ENCODE results near the gene GRAPL.
"Not testable (repeated sequence)": the region's sequence is repeated elsewhere in the genome, so short reads cannot be mapped to it uniquely, and the experiment has no call there.

GRAPL gene

DNA sequence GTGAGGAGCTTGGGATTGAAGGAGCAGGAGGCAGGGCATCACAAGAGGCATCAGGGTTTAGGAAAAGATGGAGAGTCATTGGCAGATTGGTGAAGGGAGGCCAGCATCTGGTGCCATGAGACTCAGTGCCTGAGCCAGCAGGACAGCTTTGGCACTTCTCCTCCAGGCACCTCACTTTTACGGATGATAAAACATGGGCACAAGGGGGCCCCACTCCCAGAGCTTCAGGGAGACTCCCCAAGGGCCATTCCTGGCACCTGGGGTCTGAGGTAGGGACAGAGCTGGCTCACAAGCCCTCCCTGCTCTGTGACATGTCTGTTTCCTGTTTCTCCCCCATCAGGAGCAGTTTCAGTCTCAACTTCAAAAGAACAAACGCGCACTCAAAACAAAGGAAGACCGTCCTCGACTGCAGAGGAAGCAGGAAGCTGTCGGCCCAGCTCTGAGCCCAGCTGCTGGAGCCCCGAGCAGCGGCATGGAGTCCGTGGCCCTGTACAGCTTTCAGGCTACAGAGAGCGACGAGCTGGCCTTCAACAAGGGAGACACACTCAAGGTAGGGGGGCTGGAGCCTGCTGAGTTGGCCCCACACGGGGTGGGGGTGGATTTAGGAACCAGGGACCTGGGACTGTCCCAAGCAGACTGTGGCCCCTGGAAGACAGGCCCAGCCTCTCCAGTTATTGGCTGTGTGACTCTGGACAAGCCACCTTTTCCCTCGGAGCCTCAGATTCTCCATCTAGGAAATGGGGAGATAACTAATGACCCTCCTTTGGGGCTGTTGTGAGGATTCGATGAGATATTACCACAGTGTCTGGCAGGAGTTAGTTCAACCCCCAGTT lies at the start of gene GRAPL:
TSS of gene GRAPL (plus strand) at position 442 of the 833 bp plus-strand sequence. CDS start at position 473, 31 bp downstream.
- DNase-seq (ENCODE audit: low read depth); H3K4me3 ChIP-seq (ENCODE audit: low read length): not testable (repeated sequence)

DNA sequence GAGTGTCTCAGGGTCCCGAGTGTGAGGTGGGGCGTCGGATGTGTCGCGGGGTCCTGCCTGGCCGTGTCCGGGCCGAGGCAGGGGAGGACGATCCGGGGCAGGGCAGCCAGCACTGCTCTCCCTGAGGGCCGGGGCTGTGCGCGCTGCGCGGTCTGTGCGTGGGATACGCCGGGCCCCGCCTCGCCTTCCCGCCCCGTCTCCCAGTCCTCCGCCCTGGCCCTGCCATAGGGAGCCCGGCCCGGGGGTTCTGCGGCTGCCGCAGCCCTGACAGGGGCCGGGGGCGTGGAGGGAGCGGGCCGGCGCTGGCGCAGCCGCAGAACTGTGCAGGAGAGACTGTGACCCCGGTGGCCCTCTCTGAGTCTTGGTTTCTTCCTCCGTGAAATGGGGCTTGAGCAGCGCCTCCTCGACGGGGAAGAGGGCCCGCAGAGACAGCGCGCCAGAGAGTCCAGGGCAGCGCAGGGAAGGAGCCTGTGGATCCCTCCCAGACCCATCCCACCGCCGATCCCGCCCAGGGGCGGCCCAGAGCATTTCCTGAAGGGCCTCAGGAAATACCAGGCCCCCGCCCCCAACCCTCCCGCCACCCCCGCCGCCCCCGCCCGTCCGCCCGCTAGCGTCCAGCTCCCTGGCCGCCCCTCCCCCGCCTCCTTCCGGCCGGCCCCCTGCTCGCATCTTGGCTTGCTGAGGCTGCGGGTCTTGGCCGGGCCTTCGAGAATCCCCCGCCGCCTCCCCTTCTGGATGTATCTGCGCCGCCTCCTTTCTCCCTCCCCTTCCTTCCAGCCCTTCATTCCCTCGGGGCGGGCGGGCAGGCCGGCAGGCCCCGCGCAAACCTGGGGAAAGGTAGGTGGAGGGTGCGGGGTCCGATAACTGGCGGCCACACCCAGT lies 38.3 kb upstream of the GRAPL start:
- not testable (repeated sequence) for DNase-seq (ENCODE audit: low read depth); H3K4me3 ChIP-seq (ENCODE audit: low read length)

DNA sequence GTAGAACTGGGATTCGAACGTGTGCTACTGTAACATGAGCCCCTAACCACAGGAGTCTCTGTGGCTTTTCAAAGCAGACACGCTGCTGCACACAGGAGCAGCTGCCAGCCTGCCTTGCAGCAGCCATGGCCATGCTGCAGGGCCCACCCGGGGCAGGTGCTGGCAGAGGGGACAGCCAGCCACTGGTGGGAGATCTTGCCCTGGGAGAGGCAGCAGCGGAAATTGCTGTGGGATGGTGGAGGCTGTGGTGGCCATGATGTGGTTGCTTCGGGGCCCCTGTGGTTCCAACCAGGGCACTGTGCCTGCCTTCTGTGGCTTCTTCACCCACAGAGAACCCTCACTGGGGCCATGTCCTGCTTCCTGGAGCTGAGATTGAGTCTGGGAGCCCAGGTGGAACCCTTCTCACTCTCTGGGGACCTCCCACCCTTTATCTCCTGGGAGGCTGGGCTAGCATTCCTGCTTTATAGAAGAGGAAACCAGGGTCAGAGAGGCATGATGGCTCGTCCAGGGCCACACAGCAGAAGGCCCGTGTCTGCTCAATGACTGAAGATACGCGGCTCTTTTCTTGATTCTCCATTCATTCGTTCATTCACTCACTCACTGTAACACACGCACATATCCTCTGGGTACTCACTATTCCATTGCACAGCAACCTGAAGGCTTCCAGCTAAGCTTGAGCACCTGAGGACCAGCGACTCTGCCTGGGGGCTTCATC lies 37.2 kb upstream of the GRAPL start:
- not testable (repeated sequence) for H3K4me3 ChIP-seq (ENCODE audit: low read length); DNase-seq (ENCODE audit: low read depth)

DNA sequence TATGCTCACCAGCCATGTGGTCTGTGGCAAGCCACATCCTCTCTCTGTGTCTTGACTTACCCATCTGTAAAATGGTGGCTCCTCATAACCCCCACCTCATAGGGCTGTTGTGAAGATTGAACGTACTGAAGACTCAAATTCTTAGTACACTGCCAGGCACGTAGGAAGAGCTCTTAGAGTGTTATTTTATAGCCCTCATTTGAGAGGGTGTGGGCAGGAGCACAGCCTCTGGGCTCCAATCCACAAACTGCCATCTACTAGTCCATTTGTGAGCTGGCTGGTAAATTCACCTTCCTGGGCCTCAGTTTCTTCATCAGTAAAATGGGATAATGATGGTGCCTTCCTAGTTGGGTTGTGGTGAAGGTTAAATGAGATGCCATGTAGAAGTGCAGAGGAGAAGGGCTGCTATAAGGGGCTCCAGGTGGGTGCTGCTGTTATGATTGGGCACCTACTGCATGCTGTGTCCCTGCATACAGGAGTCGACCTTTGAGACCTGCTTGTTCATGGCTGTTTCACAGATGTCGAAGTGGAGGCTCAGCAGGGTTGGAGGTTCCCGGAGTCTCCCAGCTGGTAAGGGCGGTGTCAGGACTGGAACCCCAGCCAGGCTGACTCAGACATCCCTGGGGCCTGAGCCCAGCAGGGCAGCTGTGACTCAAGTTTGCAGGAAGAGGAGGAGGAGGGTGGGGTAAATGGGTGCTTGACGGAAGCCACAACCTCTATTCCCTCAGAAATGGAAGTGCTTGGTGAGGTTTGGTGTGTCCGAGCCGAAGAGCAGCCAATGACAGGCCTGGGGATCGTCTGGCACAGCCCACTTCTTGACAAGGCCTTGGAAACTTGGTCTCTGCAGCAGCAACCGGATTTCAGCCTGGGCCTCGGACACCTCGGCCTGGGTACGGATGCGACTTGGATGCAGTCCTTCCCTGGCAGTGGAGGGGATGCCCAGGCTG lies 34.4 kb upstream of the GRAPL start:
- H3K4me3 ChIP-seq (ENCODE audit: low read length), result not testable (repeated sequence)
- DNase-seq (ENCODE audit: low read depth), result peak; percentile 43

DNA sequence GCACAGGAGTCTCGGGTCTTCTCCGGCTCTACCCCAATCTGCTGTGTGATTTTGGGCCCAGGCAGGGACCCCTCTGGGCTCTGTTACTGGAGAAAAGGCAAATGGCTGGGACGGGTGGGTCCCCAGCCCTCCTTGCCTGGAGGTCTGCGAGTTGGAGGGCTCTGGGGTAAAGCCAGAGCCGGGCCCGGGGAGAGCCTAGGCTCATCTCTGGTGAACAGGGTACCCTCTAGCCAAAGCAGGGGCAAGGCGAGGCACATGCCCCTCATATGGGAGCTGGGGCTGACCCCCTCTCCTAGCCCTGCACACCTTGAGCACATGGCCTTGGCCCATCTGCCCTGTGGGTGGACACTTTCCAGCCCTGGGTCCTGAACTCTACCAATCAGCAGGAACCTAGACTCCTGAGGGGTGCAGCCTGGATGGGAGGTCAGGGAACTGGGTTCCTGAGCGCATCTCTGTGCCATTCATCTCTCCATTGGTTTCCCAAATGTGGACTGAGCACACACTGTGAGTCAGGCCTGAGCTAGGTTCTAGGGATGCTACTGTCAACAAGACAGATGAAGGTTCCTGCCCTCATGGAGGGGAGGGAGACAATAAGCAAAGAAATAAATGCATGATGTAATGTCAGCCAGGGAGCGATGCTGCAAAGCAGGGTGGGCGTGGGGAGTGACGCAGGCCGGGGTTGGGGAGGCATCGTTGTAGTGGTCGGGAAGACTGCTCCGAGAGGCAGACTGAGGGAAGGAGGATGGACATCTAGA lies 33.5 kb upstream of the GRAPL start:
- not testable (repeated sequence) for H3K4me3 ChIP-seq (ENCODE audit: low read length); DNase-seq (ENCODE audit: low read depth)

DNA sequence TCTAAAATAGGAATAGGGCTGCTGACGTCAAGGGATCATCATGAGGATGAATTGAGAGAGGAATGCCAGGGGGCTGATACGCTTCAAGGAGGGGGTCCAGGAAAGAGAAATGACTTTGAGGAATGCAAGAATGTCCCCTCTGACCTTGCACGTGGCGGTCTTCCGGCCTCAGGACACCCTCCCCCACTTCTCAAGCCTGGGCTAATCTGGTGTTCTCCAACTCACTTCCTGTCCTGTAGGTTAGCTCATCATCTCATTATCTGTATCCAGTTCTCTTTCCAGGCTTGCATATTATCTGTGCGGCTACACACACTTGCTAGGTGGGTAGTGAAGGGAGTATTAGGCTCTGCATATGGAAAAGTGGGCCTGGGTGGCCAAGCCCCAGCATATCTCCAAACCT lies 18.9 kb upstream of the GRAPL start:
- not testable (repeated sequence) for DNase-seq (ENCODE audit: low read depth); H3K4me3 ChIP-seq (ENCODE audit: low read length)

DNA sequence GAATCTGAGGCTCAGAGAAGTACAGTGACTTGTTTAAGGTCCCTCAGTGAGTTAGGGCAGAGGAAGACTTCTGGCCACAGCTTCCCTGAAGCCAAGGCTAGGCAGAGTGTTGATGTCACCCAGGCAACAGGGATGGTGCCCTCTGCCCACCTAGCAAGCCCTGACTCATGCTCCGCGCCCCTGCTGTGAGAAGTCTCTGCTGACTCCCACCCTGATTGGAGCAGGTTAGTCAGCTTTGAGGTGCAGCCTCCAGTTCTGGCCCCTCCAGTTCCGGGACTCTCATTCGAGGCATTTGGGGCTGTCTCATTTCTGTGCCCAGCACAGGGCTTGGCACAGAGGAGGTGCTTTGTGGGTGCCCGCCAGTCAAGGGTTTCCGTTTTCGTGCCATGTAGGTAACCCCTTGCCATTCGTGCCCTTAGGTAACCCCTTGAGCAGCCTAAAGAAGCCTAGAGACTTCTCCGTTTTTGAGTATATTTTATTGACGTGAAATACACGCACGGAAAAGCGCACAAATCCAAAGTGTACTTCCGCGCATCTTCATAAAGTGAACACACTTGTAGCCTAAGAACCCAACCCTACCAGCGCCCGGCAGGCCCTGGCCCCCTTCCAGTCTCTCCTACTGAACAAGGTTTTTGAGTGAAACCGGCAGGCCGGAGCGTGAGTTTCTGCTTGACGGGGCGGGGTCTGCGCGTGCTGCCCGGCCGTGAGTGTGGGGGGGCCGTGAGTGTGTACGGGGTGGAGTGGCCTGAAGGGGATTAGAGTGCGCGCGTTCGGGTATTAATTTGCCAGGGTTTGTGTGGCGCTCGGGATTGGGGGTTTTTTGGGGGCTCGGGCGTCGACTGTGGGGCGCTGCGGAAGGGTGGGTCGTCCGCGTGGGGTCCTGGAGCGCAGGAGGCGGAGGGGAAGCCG lies 16.9 kb upstream of the GRAPL start:
- not testable (repeated sequence) for H3K4me3 ChIP-seq (ENCODE audit: low read length); DNase-seq (ENCODE audit: low read depth)

DNA sequence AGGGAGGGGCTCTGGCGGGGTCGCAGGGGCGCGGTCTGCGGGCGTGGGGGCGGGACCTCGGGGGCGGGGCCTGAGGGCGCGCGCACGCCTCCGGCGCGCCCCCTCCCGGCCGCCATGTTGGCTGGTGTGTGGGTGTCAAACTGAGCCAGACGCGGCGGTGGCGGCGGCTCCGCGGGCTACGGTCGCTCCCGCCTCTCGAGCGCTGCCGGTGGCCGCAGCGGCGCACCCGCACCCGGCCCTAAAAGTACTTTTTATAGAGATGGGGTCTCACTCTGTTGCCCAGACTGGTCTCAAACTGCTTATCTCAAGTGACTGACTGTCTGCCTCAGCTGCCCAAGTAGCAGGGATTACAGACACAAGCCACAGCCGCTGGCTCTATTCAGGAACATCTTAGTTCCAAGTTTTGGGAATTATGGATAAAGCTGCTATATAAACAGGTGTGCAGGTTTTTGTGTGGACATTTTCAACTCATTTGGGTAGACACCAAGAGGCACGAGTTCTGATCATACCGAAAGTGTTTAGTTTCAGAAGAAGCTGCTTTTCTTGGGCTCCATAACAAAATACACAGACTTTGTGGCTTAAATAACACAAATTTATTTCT lies 16.2 kb upstream of the GRAPL start:
- H3K4me3 ChIP-seq (ENCODE audit: low read length), result peak overlapping the region; percentile 43
- DNase-seq (ENCODE audit: low read depth), result peak; percentile 77
- TF ChIP-seq, protein P1, sequence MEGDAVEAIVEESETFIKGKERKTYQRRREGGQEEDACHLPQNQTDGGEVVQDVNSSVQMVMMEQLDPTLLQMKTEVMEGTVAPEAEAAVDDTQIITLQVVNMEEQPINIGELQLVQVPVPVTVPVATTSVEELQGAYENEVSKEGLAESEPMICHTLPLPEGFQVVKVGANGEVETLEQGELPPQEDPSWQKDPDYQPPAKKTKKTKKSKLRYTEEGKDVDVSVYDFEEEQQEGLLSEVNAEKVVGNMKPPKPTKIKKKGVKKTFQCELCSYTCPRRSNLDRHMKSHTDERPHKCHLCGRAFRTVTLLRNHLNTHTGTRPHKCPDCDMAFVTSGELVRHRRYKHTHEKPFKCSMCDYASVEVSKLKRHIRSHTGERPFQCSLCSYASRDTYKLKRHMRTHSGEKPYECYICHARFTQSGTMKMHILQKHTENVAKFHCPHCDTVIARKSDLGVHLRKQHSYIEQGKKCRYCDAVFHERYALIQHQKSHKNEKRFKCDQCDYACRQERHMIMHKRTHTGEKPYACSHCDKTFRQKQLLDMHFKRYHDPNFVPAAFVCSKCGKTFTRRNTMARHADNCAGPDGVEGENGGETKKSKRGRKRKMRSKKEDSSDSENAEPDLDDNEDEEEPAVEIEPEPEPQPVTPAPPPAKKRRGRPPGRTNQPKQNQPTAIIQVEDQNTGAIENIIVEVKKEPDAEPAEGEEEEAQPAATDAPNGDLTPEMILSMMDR (IDR thresholded peaks at IDR 0.05; ENCODE audit: insufficient read depth, low read depth, low read length, missing control alignments), result peak; percentile 18

DNA sequence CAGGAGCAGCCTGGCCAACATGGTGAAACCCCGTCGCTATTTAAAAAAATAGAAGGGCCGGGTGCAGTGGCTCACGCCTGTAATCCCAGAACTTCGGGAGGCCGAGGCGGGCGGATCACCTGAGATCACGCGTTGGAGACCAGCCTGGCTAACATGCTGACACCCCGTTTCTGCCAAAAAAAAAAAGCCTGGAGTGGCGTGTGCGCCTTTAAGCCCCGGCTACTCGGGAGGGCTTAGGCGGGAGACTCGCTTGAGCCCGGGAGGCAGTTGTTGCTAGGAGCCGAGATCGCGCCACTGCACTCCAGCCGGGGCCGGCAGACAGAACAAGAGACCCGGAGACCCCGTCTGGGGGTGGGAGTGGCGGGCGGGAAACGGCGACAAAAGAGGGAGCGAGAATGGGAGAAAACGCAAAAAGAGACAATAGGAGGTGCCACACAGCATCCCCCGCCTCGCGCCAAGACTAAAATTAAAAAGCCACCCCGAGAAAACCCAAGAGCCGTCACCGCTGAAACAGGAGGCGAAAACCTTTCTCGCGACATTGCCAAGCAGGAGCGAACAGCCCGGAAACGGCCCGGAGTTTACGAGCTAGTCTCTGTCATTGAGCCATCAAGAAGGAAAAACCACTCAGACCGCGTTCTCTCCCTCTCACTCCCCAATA lies 15.5 kb upstream of the GRAPL start:
- DNase-seq (ENCODE audit: low read depth), result peak; percentile 67
- peak overlapping the region; percentile 22 for H3K4me3 ChIP-seq (ENCODE audit: low read length)

DNA sequence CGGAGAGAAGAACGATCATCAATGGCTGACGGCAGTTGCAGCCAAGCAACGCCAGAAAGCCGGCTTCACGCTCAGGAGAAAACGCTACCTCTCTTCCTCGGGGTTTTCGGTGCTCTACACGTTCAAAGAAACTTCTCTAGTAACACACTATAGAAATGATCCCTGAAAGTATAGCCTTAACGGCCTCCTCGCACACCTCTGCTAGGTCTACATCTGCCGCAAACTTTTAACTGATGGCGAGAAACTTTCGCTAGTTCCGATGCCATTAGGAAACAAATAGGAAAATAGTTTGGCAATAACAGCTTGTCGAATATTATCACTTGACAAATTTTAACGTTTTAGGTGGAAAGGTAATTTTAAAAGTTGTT lies 14.9 kb upstream of the GRAPL start:
- DNase-seq (ENCODE audit: low read depth), result peak; percentile 14
- not testable (repeated sequence) for H3K4me3 ChIP-seq (ENCODE audit: low read length)

DNA sequence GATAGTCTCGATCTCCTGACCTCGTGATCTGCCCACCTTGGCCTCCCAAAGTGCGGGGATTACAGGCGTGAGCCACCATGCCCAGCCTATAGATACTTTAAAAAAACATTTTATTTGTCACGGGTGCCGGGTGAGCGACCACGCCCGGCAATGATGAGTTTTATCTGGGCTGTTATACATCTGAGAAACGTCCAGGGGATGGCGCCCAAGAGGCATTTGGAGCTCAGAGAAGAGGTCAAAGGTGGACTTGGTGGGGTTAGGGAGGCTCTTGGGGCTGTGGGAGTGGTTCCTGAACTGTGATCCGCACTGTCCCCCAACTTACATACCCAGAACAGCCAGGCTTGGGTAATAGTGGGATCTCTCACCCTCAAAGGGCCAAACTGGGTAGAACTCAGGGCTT lies 8.7 kb upstream of the GRAPL start:
- not testable (repeated sequence) for H3K4me3 ChIP-seq (ENCODE audit: low read length); DNase-seq (ENCODE audit: low read depth)

DNA sequence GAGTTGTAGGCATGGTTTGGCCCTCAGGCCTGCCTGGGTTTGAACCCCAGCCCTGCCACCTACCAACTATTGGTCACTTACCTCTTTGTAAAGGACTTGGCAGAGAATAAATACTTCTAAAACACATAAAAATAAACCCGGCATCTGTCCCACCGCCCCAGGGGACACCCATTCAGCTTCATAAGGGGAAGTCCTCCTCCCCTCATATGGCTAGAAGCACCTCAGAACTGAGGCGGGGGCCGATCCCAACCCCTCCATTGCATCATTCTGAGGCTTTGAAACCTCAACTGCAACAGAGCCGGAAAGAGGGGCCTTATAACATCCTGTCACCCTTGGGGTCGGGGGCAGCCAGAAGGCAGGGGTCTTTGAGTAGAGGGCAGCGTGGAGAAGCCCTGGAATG lies 2.1 kb upstream of the GRAPL start:
- not testable (repeated sequence) for H3K4me3 ChIP-seq (ENCODE audit: low read length); DNase-seq (ENCODE audit: low read depth)

DNA sequence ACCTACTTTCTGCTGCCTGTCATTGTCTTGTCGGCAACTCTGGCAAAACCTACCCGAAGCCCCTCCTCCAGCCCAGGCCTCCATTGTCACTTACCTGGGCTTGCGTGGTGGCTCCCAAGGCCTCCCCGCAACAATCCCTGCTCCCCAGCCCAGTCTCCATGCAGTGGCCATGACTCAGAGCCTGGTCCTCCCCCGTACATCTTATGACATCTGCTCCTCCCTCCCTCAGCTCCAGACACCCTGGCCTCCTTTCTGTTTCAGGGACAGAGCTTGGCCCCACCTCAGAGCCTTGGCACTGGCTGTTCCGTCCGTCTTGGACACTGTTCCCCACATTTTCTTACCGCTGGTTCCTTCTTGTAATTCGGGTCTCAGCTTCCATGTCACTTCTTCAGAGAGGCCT lies 2.1 kb downstream of the GRAPL start:
- not testable (repeated sequence) for DNase-seq (ENCODE audit: low read depth); H3K4me3 ChIP-seq (ENCODE audit: low read length)

DNA sequence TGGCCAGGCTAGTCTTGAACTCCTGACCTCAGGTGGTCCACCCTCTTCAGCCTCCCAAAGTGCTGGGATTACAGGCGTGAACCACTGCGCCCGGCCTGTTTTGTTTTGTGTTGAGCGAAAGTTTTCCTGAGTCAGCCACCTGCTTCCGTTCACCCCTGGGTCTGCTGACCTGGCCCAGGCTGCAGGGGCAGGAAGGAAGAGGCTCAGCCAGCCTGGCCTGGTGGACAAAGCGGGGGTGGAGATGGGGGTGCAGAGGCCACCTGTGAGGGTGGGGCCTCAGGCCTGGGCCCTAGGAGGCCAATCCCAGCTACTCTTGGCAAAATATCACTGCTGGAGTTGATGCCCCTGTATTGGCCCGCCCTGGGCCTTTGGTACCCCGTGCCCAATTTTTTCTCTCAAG lies 3.7 kb downstream of the GRAPL start:
- DNase-seq (ENCODE audit: low read depth); H3K4me3 ChIP-seq (ENCODE audit: low read length): not testable (repeated sequence)

DNA sequence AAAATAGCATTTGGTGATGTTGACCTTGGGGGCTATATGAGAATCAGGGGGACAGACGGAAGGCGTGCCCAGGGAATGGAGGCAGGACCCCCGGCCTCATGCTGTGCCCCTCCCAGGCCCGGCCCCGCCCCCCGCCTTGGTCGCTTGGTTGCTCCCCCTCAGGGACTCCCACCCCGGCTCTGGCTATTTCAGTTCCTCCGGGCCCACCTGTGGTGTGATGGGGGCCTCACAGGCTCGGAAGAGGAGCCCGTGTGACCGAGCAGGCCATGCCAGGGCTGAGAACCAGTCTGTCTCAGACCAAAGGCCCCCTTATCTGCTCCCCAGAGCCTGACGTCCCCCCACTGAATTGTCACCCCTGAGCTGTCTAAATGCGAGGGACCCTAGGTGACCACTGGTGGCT lies 4.4 kb downstream of the GRAPL start:
- not testable (repeated sequence) for H3K4me3 ChIP-seq (ENCODE audit: low read length); DNase-seq (ENCODE audit: low read depth)

Measured in epithelial cell of esophagus (primary cell).